ENCODE data around the gene PPIE.
A peak's percentile ranks its signal among the peaks of the same experiment; 100 is the strongest.
"Not testable (repeated sequence)": the region's sequence is repeated elsewhere in the genome, so short reads cannot be mapped to it uniquely, and the experiment has no call there.

PPIE gene

GRCh38 chr1:39777896-39778295, 39.2 kb downstream of the PPIE start:
- DNase-seq (ENCODE audit: low read depth) = not testable (repeated sequence)

GRCh38 chr1:39778463-39779099, 39.9 kb downstream of the PPIE start:
- DNase-seq (ENCODE audit: low read depth) = not testable (repeated sequence)

GRCh38 chr1:39779137-39779536, 40.5 kb downstream of the PPIE start:
- DNase-seq (ENCODE audit: low read depth) = no peak

GRCh38 chr1:39779821-39780220, 41.1 kb downstream of the PPIE start:
- no peak for DNase-seq (ENCODE audit: low read depth)

GRCh38 chr1:39781349-39781715, 42.6 kb downstream of the PPIE start:
- DNase-seq (ENCODE audit: low read depth) = no peak

GRCh38 chr1:39782103-39782502, 43.4 kb downstream of the PPIE start:
- no peak for DNase-seq (ENCODE audit: low read depth)

- not testable (repeated sequence) for DNase-seq (ENCODE audit: low read depth)
Observed at GRCh38 chr1:39782685-39783084, 44.0 kb downstream of the PPIE start.

GRCh38 chr1:39786303-39787107, 47.8 kb downstream of the PPIE start:
- not testable (repeated sequence) for DNase-seq (ENCODE audit: low read depth)

GRCh38 chr1:39787108-39787375, 48.4 kb downstream of the PPIE start:
- DNase-seq (ENCODE audit: low read depth) = not testable (repeated sequence)

GRCh38 chr1:39787468-39787867, 48.8 kb downstream of the PPIE start:
- no peak for DNase-seq (ENCODE audit: low read depth)

GRCh38 chr1:39787964-39788363, 49.3 kb downstream of the PPIE start:
- not testable (repeated sequence) for DNase-seq (ENCODE audit: low read depth)

GRCh38 chr1:39788426-39788757, 49.7 kb downstream of the PPIE start:
- DNase-seq (ENCODE audit: low read depth) = no peak

- DNase-seq (ENCODE audit: low read depth) = no peak
Observed at GRCh38 chr1:39788758-39789570, 50.3 kb downstream of the PPIE start, which contains the start of gene BMP8B. BMP8B (minus strand) TSS chr1:39788865; CDS start chr1:39788485, 380 bp downstream.

- DNase-seq (ENCODE audit: low read depth) = no peak
Observed at GRCh38 chr1:39789571-39790110, 51.0 kb downstream of the PPIE start.

- DNase-seq (ENCODE audit: low read depth) = no peak
Observed at GRCh38 chr1:39791838-39792237, 53.2 kb downstream of the PPIE start.

- DNase-seq (ENCODE audit: low read depth) = no peak
Observed at GRCh38 chr1:39795651-39796050, 57.0 kb downstream of the PPIE start.

- DNase-seq (ENCODE audit: low read depth) = not testable (repeated sequence)
Observed at GRCh38 chr1:39798859-39799769, 60.4 kb downstream of the PPIE start.

- DNase-seq (ENCODE audit: low read depth) = peak; percentile 21
Observed at GRCh38 chr1:39799770-39800470, 61.2 kb downstream of the PPIE start.

GRCh38 chr1:39800471-39800835, 61.8 kb downstream of the PPIE start:
- DNase-seq (ENCODE audit: low read depth) = no peak

GRCh38 chr1:39802496-39803260, 64.0 kb downstream of the PPIE start:
- no peak for DNase-seq (ENCODE audit: low read depth)

Measured in fibroblast of the conjunctiva (primary cell).